SU-DHL-6 (cell line): Measurements from ENCODE around the gene LIPK.

Source experiments
- CTCF ChIP-seq: fragments of 200-600 bp; sonication (generic); IDR thresholded peaks from one replicate; pipeline ENCODE4 v1.5.1; 2017; ENCODE audit warnings: antibody characterized with exemption, mild to moderate bottlenecking, low read length, moderate library complexity; ENCODE audit not compliant: insufficient read depth, poor library complexity, severe bottlenecking
- EZH2phosphoT487 ChIP-seq: fragments of 200-600 bp; sonication (generic), shearing (Covaris generic); conservative IDR thresholded peaks from 2 replicates; pipeline ENCODE4 v1.6.1; 2018; ENCODE audit warnings: mild to moderate bottlenecking, antibody characterized with exemption, low read length, moderate library complexity, mixed read lengths

- TF ChIP-seq CTCF (no peak), EZH2phosphoT487 (no peak)
These were observed 34.0 kb upstream of the LIPK start for GRCh38 chr10:88672041-88672440.
